K562 (cell line): ENCODE results near the gene TRIP10. TPM values are rescaled to one million over a fixed set of nuclear protein-coding genes. Genes with fewer than 3 reads are reported as not detected.
A peak's percentile ranks its signal among the peaks of the same experiment; 100 is the strongest.

ENCODE experiments used
- BACH1 ChIP-seq: fragments of 200-800 bp; sonication (Bioruptor generic); IDR thresholded peaks from 2 replicates; pipeline ENCODE4 v1.6.1; 2016; ENCODE audit warnings: missing genetic modification characterization, missing compliant biosample characterization
- EP300 ChIP-seq: IDR thresholded peaks from 2 replicates; pipeline ENCODE4 v1.6.1; 2012; ENCODE audit warnings: low read length, improper control_type of control experiment
- EWSR1 ChIP-seq: fragments of 450-650 bp; IDR thresholded peaks from 2 replicates; pipeline ENCODE4 v1.6.1; 2018; ENCODE audit warnings: borderline replicate concordance, mild to moderate bottlenecking, low read depth, moderate library complexity; ENCODE audit not compliant: partially characterized antibody
- GATA2 ChIP-seq: sonication (generic); formaldehyde crosslinking; IDR thresholded peaks from 2 replicates; pipeline ENCODE4 v1.4.0; 2020; ENCODE audit warnings: mild to moderate bottlenecking, missing genetic modification reagents
- HDAC3 ChIP-seq: fragments of 450-650 bp; IDR thresholded peaks from 2 replicates; pipeline ENCODE4 v1.6.1; 2018; ENCODE audit warnings: borderline replicate concordance, mild to moderate bottlenecking, moderate library complexity; ENCODE audit not compliant: partially characterized antibody
- MAX ChIP-seq: sonication (generic); formaldehyde crosslinking; IDR thresholded peaks from 2 replicates; pipeline ENCODE4 v1.9.0; 2022; ENCODE audit warnings: mild to moderate bottlenecking, missing genetic modification reagents
- MEIS2 ChIP-seq: fragments of 450-650 bp; IDR thresholded peaks from 2 replicates; pipeline ENCODE4 v1.6.1; 2014; ENCODE audit warnings: mild to moderate bottlenecking; ENCODE audit not compliant: partially characterized antibody
- NELFE ChIP-seq: IDR thresholded peaks from 2 replicates; pipeline ENCODE4 v1.6.1; 2011; ENCODE audit warnings: mild to moderate bottlenecking; ENCODE audit not compliant: insufficient read depth, insufficient read length
- PTTG1 ChIP-seq: fragments of 450-650 bp; IDR thresholded peaks from 2 replicates; pipeline ENCODE4 v1.6.1; 2016; ENCODE audit warnings: low read depth, mild to moderate bottlenecking, missing genetic modification characterization, missing compliant biosample characterization
- SIX5 ChIP-seq, 2 experiments: IDR thresholded peaks; 2 replicates each; pipeline ENCODE4 v1.6.1; 2011; ENCODE audit warnings: low read length in 2 of 2, borderline replicate concordance in 1 of 2, low read depth in 1 of 2, mild to moderate bottlenecking in 1 of 2, moderate library complexity in 1 of 2; ENCODE audit not compliant: insufficient read depth in 1 of 2
- SPI1 ChIP-seq: IDR thresholded peaks from 2 replicates; pipeline ENCODE4 v1.6.1; 2011; ENCODE audit warnings: low read depth, low read length, control low read depth, borderline replicate concordance
- TSHZ1 ChIP-seq: fragments of 250-450 bp; sonication (Bioruptor Pico); IDR thresholded peaks from 2 replicates; pipeline ENCODE4 v1.4.0; 2020; ENCODE audit warnings: mild to moderate bottlenecking, moderate library complexity
- U2AF1 ChIP-seq: fragments of 200-400 bp; formaldehyde crosslinking; optimal IDR thresholded peaks from 2 replicates; pipeline ENCODE3; 2017; ENCODE audit warnings: mild to moderate bottlenecking, low read depth, low read length, moderate library complexity
- ZBTB17 ChIP-seq: fragments of 450-650 bp; formaldehyde crosslinking; IDR thresholded peaks from 2 replicates; pipeline ENCODE4 v1.4.0; 2020; ENCODE audit warnings: mild to moderate bottlenecking
- ZNF253 ChIP-seq: fragments of 250-450 bp; sonication (Bioruptor Pico); conservative IDR thresholded peaks from 2 replicates; pipeline ENCODE4 v1.6.1; 2021; ENCODE audit warnings: mild to moderate bottlenecking
- polyA plus RNA-seq, 8 experiments: library from polyadenylated mRNA; depleted of rRNA in 4 of 8; stranded (reverse) in 5 of 8; unstranded in 3 of 8; fragments of >200 nt; fragmentation: Nextera tagmentation in 2 of 8; fragmentation: Illumina TruSeq in 1 of 8; extraction: Ambion mirVana in 2 of 8; extraction: Trizol in 1 of 8; gene quantifications; 2 replicates each; pipeline versions ENCODE4 v1.2.1 to v1.2.3, GENCODE V29; 2011 to 2014; ENCODE audit warnings: inconsistent platforms in 1 of 8, missing spikeins in 1 of 8
- total RNA-seq, 7 experiments: library from RNA; depleted of rRNA in 6 of 7; stranded (reverse); fragments of >200 nt in 6 of 7; fragmentation: Illumina TruSeq in 2 of 7; extraction: Trizol in 2 of 7; gene quantifications; 2 replicates each; pipeline versions ENCODE4 v1.2.1 to v1.2.3, GENCODE V29; 2011 to 2021; ENCODE audit warnings: low replicate concordance in 1 of 7

The TRIP10 gene
- total and polyA plus RNA-seq, 9 of the 15 experiments (the other 6 are each of a cell fraction or from before 2014, with no cell fraction given) = 1.2 to 66.8 (median 36.1) TPM

DNA sequence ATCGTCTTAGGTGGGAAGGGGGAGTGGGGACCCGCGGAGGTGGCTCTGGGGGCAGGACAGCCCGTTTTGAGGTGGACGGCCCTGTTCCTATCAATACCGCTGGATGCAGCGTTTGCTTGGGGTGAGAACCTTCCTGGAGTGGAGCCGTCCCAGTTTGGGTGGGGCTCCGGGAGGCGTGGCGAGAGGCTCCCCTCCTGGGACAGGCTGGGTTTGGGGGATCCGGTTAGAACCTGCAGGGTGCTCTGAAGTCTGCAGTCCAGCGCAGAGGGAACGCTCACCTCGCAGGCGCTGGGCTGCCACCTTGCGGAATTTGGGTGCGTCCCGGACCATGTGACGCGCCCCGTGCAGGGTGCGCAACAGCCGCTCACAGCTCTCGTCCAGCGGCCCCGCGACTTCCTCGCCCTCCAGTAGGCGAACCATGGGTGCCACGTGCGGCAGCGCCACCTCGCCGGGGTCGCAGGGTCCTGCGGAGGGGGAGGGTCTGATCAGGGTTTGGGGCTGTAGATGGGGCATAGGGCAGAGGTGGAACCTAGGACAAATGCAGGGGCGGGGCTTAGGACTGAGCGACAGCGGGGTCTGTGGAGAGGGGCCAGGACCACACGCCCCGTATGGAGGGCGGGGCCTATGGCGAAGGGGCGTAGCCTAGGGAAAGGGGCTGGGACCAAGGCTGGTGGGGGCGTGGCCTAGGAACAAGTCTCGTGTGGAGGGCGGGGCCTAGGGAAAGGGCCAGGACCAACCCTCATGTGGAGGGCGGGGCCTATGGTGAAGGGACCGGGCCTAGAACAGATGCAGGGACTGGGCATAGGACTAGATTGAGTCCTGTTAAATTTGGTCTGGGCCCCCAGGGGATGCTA, 13.9 kb downstream of the TRIP10 start (continued):
- TF ChIP-seq EP300 (no peak), EWSR1 (no peak), PTTG1 (tag) (no peak), ZNF253 (CRISPR knock-in tag) (no peak), TSHZ1 (CRISPR knock-in tag) (no peak), SIX5 (IDR thresholded peaks at IDR 0.05; ENCODE audit: borderline replicate concordance in 1 of 2, insufficient read depth in 1 of 2, low read depth in 1 of 2, low read length in 2 of 2) (no peak), SPI1 (peak; percentile 33; the same call in 1 of the 2 replicates), NELFE (no peak), HDAC3 (no peak), ZBTB17 (CRISPR knock-in tag) (0 out of 2 replicates have a peak, but pooled peaks have one; percentile 61), MAX (CRISPR knock-in tag) (peak; percentile 99), MEIS2 (peak; percentile 18), BACH1 (tag) (no peak), GATA2 (CRISPR knock-in tag) (no peak), U2AF1 (no peak)
